Ishikawa (cell line): ENCODE results near the gene SNRK.

ENCODE experiments used
- EP300 ChIP-seq: IDR thresholded peaks from 2 replicates; pipeline ENCODE4 v1.6.1; 2012; ENCODE audit warnings: borderline replicate concordance
- RAD21 ChIP-seq: IDR thresholded peaks from 2 replicates; pipeline ENCODE4 v1.6.1; 2012; ENCODE audit warnings: low read depth
- REST ChIP-seq: IDR thresholded peaks from 2 replicates; pipeline ENCODE4 v1.6.1; 2012; ENCODE audit warnings: low read depth, mild to moderate bottlenecking
- TAF1 ChIP-seq: IDR thresholded peaks from 2 replicates; pipeline ENCODE4 v1.6.1; 2012; ENCODE audit warnings: low read depth, mild to moderate bottlenecking
- TCF12 ChIP-seq: IDR thresholded peaks from 2 replicates; pipeline ENCODE4 v1.6.1; 2012; ENCODE audit warnings: low read depth
- TEAD4 ChIP-seq: IDR thresholded peaks from 2 replicates; pipeline ENCODE4 v1.6.1; 2012
- YY1 ChIP-seq: IDR thresholded peaks from 2 replicates; pipeline ENCODE4 v1.6.1; 2012; ENCODE audit warnings: low read depth

DNA sequence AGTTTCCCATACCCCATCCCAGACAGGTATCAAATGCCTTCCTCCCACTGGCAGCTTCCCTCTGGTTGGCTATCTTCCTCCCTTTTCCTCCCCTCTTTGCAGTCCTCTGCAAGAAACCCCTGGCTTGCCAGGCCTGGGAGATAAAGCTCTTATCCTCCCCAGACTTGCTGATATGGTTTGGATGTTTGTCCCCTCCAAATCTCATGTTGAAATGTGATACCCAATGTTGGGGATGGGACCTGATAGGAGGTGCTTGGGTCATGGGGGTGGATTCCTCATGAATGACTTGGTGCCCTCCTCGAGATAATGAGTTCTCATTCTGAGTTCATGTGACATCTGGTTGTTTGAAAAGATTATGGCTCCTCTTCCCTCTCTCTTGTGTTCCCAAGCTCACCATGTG lies 32.2 kb upstream of the SNRK start:
- no peak for TF ChIP-seq YY1
- no peak for TF ChIP-seq EP300
- no peak for TF ChIP-seq RAD21
- no peak for TF ChIP-seq TAF1
- no peak for TF ChIP-seq TEAD4
- no peak for TF ChIP-seq TCF12
- no peak for TF ChIP-seq REST
